CD4-positive, alpha-beta T cell treated with Interleukin-15 for 4 hours (primary cell): ENCODE data around the gene LIX1.
"Not testable (repeated sequence)": the region's sequence is repeated elsewhere in the genome, so short reads cannot be mapped to it uniquely, and the experiment has no call there.

ENCODE experiments used
- DNase-seq: peaks from one replicate; pipeline ENCODE4 v3.0.0-alpha.2; 2020; ENCODE audit warnings: low spot score

The LIX1 gene

GRCh38 chr5:97142521-97143254 lies at the start of gene LIX1:
Gene LIX1 (minus strand): TSS chr5:97142611. CDS start chr5:97142576, 35 bp downstream.
- DNase-seq, result peak; percentile 10

GRCh38 chr5:97191893-97192292 lies 49.5 kb upstream of the LIX1 start:
- DNase-seq, result no peak

- DNase-seq, result not testable (repeated sequence)
These were observed 47.1 kb upstream of the LIX1 start for GRCh38 chr5:97189523-97189922.

GRCh38 chr5:97183930-97184213 lies 41.5 kb upstream of the LIX1 start:
- no peak for DNase-seq

GRCh38 chr5:97183100-97183929 lies 40.9 kb upstream of the LIX1 start, which contains the start of gene RIOK2:
Gene RIOK2 (minus strand): TSS chr5:97183247. CDS start chr5:97183191, 56 bp downstream.
- DNase-seq, result peak; percentile 94

- DNase-seq, result peak; percentile 19
These were observed 40.2 kb upstream of the LIX1 start for GRCh38 chr5:97182571-97183099.

GRCh38 chr5:97181856-97182545 lies 39.6 kb upstream of the LIX1 start:
- no peak for DNase-seq

- not testable (repeated sequence) for DNase-seq
These were observed 37.0 kb upstream of the LIX1 start for GRCh38 chr5:97179457-97179856.

GRCh38 chr5:97172227-97172626 lies 29.8 kb upstream of the LIX1 start:
- no peak for DNase-seq

- no peak for DNase-seq
These were observed 29.3 kb upstream of the LIX1 start for GRCh38 chr5:97171703-97172102.

GRCh38 chr5:97167435-97167834 lies 25.0 kb upstream of the LIX1 start:
- no peak for DNase-seq

GRCh38 chr5:97165726-97166125 lies 23.3 kb upstream of the LIX1 start:
- DNase-seq, result no peak

GRCh38 chr5:97164846-97165245 lies 22.4 kb upstream of the LIX1 start:
- DNase-seq, result no peak

GRCh38 chr5:97163790-97164285 lies 21.4 kb upstream of the LIX1 start:
- no peak for DNase-seq

GRCh38 chr5:97163360-97163764 lies 21.0 kb upstream of the LIX1 start:
- DNase-seq, result peak; percentile 35

- DNase-seq, result peak; percentile 56
These were observed 19.6 kb upstream of the LIX1 start for GRCh38 chr5:97162045-97162444.

GRCh38 chr5:97157689-97158088 lies 15.3 kb upstream of the LIX1 start:
- no peak for DNase-seq

- DNase-seq, result no peak
These were observed 9.0 kb upstream of the LIX1 start for GRCh38 chr5:97151370-97151769.

- no peak for DNase-seq
These were observed 8.0 kb upstream of the LIX1 start for GRCh38 chr5:97150401-97150800.

GRCh38 chr5:97149709-97150108 lies 7.3 kb upstream of the LIX1 start:
- DNase-seq, result no peak

GRCh38 chr5:97148288-97148687 lies 5.9 kb upstream of the LIX1 start:
- DNase-seq, result no peak

- DNase-seq, result no peak
These were observed 1.3 kb upstream of the LIX1 start for GRCh38 chr5:97143704-97144103.
